Activated T-cell treated with anti-CD3 and anti-CD28 coated beads for 1 hour (primary cell): ENCODE results near the gene ASPG.

ENCODE experiments used
- DNase-seq: peaks from one replicate; pipeline ENCODE4 v3.0.0-alpha.2; 2020; ENCODE audit warnings: low read depth

The ASPG gene

DNA sequence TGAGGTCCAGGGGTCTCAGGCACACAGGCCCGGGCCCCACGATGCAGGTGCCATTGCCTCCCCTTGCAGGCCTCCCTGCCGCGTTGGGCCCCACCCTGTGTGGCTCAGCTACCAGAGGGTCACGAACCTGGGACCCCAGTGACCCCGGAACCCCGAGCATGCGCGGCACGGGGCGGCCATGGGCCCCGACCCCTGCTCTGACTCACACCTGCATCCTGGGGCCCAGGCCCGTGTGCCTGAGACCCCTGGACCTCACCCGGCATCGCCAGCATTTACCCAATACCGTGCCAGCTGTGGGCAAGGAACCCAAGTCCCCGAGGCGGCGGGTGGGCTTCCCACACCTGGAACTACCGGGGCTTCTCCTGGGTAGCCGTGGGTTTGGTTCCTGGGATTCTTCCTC, 78.0 kb downstream of the ASPG start:
- DNase-seq: no peak

DNA sequence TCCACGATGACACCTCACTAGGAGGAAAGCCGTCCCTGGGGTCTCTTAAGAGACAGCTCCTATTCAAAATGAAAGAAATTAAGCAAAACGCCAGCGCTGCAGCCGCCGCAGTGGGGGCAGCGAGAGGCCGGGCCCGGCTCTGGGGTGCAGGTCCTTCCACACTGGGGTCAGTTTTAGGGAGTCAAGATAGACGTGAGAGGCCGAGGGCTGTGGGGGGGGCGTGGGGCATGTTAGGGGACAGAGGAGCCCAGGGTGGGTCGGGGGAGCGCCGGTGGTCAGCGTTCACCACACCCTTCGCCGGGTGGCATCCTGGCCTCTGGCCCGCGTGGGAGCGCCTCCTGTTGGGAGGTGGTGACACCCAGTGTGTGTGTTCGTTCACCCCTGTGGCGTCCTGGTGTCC, 78.5 kb downstream of the ASPG start:
- no peak for DNase-seq

DNA sequence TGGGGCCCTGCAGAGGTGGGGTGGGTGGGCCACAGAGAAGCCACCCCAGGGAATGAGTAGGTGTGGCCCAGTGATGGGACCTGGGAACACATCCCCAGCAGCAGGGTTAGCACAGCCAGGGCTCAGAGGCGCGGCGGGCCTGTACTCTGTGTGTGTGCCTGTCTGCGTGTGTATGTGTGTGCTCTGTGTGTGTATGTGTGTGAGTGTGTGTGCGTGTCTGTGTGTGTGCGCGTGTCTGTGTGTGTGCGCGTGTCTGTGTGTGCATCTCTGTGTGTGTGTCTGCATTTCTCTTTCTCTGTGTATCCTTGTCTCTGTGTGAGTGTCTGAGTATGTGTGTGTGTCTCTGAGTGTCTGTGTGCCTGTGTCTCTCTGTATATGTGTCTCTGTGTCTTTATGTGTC, 79.0 kb downstream of the ASPG start:
- DNase-seq: no peak
